Neural progenitor cell (in vitro differentiated cells): ENCODE data around the gene SELENBP1.

Source experiments
- CTCF ChIP-seq: fragments of 200-600 bp; sonication (generic); IDR thresholded peaks from 2 replicates; pipeline ENCODE4 v1.5.1; 2017; ENCODE audit warnings: antibody characterized with exemption, mild to moderate bottlenecking
- EZH2 ChIP-seq: fragments of 200-600 bp; sonication (generic); IDR thresholded peaks from 2 replicates; pipeline ENCODE4 v1.6.1; 2017; ENCODE audit warnings: antibody characterized with exemption, mild to moderate bottlenecking, moderate library complexity
- EZH2phosphoT487 ChIP-seq: fragments of 200-600 bp; sonication (generic); IDR thresholded peaks from 2 replicates; pipeline ENCODE4 v1.6.1; 2017; ENCODE audit warnings: antibody characterized with exemption

- TF ChIP-seq CTCF (no peak), EZH2 (no peak), EZH2phosphoT487 (no peak)
These were observed 48.0 kb downstream of the SELENBP1 start for GRCh38 chr1:151324390-151324930.
